OCI-M1 (cell line): ENCODE measurements around the gene RCHY1.
"Not testable (repeated sequence)": the region's sequence is repeated elsewhere in the genome, so short reads cannot be mapped to it uniquely, and the experiment has no call there.

Experiments used
- DNase-seq: peaks from one replicate; lab custom pipeline; 2025; lab: John Stamatoyannopoulos, UW

RCHY1 gene

DNA sequence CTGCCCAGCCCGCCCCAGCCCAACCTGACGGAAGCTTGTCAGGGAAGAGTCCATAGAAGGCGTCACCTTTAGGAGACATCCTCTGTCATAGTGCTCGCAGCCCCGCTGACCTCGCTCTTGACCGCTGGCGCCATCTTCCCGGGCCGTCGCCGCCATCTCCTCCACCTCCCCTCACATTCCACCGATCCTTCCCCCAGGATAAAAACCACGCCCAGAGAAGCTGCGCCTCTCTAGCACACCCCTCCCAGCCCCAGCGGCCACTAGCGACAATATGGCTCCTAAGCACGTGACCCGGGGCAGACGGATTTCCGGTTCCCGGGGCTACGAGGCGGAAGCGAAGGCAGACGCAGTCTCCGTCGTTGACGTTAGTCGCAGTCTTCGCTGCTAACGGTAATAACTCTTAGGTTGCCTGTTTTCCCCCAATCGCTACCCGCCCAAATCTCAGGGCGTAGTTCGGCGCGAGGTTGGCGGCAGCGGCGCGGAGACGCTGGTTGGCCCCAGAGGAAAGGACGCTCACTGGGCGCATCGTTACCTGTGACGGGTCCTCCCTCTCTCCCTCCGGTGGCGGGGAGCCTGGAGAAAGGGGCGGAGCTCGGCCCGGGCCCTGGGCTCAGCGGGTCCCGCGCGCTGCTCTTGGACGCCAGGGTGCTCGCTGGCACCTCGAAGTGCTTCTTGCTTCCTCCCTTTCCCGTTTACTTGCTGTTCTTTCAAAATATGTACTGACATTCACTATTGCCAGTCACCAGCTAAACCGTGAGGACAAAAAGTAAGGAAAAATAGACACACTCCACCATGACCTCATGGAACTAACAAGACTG lies at the start of gene RCHY1, which contains the start of gene THAP6:
RCHY1 (minus strand) TSS at position 273 of the 818 bp plus-strand sequence; CDS start at position 156, 117 bp downstream.
THAP6 (plus strand) TSS at position 343 of the 818 bp plus-strand sequence. CDS start 980 bp downstream, outside the sequence.
- DNase-seq, result peak; percentile 97

DNA sequence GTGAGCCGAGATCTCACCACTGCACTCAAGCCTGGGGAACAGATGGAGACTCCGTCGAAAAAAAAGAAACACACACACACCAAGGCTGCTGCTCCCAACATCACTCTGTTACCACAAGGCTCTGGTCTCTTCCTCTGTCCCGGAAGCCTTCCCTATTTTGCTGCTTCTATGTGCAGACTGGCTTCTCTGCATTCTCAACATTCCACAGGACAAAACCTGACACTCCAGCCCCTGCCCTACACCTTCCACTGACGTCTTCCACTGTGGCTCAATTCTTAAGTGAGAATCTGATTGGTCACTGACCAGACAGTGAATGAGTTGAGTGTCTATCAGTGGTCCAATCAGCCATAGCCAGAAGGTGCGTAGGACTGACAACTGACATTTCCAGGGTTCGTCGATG lies 47.6 kb upstream of the RCHY1 start:
- no peak for DNase-seq

DNA sequence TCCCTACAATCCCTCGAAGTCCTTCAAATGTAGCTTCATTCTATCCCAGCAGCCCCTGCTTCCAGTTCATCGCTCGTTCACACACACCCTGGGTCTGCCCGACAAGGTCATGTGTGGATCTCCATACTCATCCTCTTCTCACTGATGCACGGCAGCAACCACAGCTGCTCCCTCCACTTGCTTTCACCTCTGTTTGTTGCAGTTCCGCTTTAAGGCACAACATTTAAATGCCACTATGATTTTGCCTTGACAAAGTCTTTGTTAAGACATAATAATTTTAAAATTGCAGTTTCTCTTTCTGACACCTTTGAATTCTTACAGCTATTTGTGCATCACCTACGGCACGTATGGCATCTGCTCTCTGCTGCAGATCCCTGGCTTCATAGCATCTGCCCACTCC lies 43.5 kb upstream of the RCHY1 start:
- no peak for DNase-seq

DNA sequence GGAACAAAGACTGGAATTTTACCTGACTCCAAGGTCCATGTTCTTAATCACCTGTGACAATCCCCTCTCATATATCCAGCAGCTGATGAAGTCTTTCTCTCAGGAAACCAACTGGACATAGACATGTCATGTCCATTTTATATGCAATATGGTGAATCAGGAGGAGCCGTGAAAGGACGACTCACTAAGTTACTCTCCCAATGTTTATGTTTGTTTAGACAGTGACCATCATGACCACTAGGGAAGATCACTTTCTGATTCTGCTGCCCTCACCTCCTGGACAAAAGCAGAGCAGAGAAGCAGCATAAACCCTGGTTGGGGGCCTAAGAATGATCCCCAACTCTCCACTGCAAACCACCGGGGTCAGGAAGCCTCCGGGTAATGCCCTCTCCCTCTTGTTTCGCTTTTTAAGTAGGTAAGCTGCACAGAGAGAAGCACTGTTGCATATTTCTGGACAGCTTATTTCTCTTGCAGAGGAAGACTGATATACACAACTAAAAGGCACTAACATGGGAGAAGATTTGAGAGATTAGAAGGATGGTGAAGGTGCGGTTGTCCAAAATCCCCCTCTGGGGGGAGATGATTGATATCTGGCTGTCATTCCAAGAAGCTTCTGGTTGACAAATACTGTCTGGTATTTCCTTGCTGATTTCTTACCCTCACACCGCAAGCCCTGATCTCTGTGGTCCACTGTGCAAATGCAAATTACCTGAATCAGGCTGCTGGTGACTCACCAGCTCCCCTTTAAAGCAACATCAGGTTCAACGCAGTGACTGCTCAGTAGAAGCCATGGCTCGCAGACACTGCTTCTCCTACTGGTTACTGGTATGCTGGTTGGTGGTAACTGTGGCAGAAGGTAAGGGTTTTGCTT lies 41.3 kb upstream of the RCHY1 start, which contains the start of gene ODAPH:
ODAPH (plus strand) TSS at position 773 of the 871 bp plus-strand sequence; CDS start at position 790, 17 bp downstream.
- no peak for DNase-seq

DNA sequence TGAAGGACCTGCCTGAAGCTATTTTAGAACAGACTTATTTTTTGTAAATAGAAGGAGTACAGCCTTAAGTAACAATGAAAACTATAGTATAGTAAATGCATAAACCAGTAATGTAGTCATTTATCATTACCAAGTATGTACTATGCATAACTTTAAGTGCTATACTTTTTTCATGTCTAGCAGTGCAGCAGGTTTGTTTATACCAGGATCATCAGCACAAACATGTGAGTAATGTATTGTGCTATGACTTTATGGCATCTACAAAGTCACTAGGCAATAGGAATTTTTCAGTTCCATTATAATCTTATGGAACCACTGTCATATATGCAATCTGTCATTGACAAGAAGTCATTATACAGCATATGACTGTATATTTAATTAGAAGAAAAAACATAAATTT lies 38.2 kb upstream of the RCHY1 start:
- no peak for DNase-seq

DNA sequence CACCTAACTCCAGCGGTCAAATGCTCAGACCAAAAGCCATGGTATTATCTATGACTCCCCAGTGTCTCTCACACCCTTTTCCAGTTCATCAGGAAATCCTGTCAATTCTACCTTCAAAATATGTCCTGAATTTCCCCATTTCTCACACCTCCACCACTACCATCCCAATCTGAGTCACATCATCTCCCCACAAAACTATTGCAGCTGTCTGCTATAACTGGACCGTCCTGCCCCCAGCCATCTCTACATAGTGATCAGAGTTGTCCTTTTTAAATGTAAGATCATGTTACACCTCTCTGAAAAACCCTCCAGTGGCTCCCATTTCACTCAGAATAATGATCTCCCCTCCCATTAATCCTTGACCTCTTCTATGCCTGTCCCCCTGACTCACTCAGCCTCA lies 34.8 kb upstream of the RCHY1 start:
- no peak for DNase-seq

DNA sequence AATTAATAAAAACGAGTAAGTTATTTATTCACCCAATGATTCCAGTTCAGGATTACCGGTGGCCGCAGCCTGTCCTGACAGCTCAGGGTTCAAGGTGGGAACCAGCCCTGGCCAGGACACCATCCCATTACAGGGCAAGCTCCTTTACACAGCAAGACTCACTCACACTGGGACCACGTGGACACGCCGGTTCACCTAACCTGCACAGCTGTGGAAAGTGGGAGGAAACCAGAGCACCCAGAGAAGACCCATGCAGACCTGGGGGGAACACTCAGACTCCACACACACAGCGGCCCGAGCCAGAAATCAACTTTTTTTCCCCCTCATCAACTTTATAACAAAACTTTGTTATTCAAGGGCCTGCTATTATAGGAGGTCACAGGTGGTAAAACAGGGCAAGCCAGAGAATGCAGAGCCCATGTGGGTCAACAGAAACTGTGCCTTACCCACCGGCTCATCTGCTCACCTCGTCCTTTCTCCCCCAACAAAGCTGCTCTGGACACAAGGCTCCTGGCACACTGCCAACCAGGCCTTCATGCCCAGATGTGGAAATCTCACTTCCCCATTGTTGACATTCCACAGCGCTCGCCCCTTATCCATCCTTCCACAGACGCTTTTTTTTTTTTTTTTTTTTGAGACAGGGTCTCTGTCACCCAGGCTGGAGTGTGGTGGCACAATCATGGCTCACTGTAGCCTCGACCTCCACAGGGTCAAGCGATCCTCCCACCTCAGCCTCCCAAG lies 33.6 kb upstream of the RCHY1 start:
- peak; percentile 27 for DNase-seq

DNA sequence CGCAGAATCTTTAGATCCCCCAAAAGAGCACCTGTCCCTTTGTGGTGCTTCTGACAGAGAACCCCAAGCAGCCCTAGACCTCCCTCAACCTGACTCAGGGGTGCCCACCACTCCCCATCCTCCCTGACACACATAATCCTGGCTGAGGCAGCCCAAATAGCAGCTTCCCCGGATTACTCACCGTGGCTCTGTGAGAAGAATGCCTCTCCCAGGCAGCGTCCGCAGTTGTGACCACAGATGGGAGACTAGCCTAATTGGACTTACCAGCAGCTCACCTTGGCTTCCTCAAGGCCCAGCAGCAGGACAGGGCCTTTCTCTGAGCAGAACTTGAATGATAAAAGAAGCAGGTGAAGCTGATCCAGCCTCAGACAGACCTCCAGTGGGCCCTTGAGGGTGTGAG lies 31.3 kb upstream of the RCHY1 start:
- DNase-seq, result no peak

DNA sequence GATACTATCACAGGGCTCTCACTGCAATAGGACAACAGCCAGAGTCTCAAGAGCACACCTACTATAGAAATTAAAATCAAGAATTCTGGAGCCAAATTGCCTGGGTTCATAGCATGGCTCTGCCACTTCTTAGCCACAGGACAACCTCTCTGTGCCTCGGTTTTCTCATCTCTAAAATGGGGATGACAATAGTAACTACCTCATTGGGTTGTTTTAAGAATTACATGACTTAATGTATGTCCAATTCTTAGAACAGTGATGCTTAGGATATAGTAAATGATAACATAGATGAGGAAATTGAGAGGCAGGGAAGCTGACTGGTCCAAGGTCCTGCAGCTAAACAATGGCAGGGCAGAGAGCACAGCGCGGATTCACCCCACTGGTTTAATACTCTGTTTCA lies 30.7 kb upstream of the RCHY1 start:
- DNase-seq, result no peak

DNA sequence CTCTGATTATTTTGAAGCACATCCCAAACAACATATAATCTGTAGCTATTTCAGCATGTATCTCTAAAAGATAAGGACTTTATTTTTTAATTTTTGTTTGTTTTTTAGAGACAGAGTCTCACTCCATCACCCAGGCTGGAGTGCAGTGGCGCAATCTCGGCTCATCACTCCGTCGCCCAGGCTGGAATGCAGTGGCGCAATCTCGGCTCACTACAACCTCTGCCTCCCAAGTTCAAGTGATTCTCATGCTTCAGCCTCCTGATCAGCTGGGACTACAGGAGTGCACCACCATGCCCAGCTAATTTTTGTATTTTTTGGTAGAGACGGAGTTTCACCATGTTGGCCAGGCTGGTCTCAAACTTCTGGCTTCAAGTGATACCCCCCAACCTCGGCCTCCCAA lies 30.0 kb upstream of the RCHY1 start:
- not testable (repeated sequence) for DNase-seq

DNA sequence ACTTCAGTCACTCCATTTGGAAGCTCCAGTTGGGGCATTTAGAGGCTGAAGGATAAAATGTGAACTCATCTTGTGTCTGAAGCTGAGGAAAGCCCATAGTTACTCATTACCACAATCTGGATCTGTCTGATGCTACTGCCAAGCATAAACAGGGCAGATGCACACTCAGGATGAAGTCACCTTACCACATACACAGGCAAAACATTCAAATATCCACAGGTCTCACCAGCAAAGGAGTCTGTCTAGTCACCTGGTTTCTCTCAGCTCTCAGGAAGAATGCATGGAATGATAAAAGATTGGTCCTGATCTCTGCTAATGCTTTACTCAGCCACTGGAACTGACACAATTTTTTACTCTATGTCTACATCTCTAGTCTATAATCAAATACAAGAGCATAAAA lies 28.6 kb upstream of the RCHY1 start:
- no peak for DNase-seq

DNA sequence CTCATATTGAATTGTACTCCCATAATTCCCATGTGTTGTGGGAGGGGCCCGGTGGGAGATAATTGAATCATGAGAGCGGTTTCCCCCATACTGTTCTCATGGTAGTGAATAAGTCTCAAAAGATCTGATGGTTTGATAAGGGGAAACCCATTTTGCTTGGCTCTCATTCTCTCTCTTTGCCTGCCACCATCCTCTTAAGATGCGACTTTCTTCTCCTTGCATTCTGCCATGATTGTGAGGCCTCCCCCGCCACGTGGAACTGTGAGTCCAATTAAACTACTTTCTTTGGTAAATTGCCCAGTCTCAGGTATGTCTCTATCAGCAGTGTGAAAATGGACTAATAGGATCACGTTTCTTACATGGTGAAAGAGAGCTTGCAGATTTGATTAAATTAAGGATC lies 23.1 kb upstream of the RCHY1 start:
- not testable (repeated sequence) for DNase-seq

DNA sequence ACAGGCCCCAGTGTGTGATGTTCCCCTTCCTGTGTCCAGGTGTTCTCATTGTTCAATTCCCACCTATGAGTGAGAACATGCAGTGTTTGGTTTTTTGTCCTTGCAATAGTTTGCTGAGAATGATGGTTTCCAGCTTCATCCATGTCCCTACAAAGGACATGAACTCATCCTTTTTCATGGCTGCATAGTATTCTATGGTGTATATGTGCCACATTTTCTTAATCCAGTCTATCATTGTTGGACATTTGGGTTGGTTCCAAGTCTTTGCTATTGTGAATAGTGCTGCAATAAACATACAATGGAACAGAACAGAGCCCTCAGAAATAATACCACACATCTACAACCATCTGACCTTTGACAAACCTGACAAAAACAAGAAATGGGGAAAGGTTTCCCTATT lies 19.7 kb upstream of the RCHY1 start:
- DNase-seq, result not testable (repeated sequence)

DNA sequence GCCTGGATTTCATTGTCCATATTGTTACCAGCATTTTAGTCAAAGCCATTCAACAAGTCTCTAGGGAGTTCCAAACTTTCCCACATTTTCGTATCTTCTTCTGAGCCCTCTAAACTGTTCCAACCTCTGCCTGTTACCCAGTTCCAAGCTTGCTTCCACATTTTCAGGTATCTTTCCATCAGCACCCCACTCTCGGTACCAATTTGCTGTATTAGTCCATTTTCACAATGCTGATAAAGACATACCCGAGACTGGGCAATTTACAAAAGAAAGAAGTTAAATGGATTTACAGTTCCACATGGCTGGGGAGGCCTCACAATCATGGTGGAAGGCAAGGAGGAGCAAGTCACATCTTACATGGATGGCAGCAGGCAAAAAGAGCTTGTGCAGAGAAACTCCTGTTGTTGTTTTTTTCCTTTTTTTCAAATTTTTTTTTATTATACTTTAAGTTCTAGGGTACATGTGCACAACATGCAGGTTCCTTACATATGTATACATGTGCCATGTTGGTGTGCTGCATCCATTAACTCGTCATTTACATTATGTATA lies 19.2 kb upstream of the RCHY1 start:
- not testable (repeated sequence) for DNase-seq

DNA sequence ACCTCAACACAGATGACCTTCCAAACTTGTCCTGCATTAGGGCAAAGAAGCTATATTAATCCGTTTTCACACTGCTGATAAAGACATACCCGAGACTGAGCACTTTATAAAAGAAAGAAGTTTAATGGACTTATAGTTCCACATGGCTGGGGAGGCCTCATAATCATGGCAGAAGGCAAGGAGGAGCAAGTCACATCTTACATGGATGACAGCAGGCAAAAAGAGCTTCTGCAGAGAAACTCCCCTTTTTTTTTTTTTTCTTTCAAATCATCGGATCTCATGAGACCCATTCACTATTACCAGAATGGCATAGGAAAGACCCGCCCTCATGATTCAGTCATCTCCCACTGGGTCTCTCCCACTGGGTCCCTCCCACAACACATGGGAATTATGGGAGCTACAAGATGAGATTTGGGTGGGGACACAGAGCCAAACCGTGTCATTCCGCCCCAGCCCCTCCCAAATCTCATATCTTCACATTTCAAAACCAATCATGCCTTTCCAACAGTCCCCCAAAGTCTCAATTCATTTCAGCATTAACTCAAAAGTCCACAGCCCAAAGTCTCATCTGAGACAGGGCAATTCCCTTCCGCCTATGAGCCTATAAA lies 17.4 kb upstream of the RCHY1 start:
- not testable (repeated sequence) for DNase-seq

DNA sequence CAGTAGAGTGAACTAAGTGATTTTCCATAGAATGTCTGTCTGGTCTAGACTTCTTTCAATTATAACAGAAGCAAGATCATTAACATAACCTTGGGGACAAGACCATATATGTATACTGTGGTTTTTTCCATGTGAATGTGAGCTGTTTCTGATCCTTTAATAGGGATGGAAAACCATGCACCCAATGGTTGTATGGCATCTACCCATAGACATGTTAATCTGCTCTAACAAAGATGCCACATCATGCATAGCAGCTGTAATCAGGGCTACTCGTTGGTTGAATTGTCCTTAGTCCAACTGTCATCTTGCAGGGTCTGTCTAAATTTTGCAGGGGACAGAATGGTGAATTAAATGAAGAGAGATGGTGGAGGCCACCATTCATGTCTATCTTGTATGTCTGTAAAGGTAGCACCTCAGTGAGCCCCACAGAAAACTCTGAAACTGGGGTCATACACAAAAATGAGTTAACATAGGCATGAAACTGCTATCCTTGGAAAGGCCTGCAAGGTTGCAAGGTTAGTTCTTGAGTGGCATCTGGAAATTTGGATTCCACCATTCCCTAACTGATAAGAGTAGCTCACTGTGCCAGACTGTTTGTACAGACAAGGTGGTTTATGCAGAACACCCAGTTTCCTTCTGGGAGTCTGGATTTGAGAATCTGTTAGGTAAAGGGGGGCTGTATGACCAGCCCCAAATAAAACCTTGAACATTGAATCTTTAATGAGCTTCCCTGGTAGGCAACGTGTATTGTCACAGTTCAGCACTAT lies 16.5 kb upstream of the RCHY1 start:
- no peak for DNase-seq

DNA sequence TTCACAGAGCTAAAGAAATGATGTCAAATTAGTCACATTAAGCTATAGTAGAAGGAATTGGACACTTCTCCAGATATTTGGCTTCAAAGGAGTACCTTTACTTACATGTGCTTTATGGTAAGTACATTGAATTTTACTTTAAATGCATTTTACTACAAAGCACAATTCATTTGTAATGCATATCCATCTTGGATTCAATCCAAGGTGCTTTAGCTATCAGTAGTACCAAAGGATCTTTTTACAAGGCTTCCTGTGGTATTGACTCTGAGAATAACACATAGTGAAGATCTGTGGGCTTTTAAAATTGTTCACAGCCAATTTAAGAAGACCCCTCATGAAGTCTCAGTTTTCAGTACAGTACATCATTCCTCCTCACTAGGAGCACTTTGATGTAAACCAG lies 13.3 kb upstream of the RCHY1 start:
- no peak for DNase-seq

DNA sequence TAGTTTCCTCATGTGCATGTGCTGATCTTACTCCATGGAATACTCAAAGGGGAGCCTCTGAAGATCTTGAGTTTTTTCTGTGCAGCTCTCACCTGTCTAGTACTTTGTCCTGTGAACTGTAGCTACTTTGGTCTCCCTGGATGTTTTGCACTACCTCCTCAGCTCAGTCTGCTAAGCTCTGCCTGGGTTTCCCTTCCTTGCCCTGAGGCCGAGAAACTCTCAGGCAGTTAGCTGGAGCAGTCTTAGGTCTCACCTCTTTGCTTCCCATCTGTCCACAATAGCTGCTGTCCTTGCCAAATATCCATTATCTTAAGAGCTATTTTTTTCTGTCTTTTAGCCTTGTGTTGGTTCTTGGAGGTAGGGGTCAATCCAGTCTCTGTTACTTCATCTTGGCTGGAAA lies 11.7 kb upstream of the RCHY1 start:
- no peak for DNase-seq

DNA sequence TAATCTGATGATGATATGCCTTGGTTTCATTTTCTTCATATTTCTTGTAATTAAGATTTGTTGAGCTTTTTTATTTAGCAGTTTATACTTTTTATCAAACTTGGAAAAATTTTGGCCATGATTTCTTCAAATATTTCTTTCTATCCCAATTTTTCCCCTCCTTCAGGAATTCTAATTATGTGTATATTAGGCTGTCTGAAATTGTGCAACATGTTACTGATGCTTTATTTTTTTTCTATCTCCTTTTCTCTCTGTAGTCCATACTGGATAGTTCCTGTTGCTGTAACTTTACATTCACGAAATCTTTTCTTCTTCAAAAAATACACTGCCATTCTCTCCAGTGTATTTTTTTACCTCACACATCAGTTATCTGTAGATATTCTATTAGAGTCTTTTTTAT lies 10.9 kb upstream of the RCHY1 start:
- no peak for DNase-seq

DNA sequence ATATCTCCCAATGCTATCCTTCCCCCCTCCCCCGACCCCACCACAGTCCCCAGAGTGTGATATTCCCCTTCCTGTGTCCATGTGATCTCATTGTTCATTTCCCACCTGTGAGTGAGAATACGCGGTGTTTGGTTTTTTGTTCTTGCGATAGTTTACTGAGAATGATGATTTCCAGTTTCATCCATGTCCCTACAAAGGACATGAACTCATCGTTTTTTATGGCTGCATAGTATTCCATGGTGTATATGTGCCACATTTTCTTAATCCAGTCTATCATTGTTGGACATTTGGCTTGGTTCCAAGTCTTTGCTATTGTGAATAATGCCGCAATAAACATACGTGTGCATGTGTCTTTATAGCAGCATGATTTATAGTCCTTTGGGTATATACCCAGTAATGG lies 5.2 kb upstream of the RCHY1 start:
- not testable (repeated sequence) for DNase-seq

DNA sequence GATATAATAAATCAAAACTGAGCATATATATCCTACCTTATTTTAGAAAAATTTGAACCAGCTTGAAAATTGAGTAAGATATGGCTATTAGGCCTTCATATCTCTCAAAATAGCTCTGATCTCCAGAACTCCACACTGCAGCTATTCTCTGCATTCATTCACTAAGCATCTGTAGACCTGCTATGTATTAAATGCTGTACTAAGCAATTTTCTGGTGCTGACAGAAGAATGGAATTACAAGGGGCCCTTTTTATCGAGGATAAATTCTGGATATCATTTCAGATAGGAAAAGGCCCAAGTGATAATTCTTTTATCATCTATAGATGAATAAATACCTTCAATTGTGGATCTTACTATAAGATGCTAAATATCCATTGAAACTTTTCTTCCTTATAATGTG lies 1.9 kb upstream of the RCHY1 start:
- no peak for DNase-seq
